Activated T-helper 17 cell treated with anti-CD3 and anti-CD28 coated beads, Interleukin-2, amount 50 U/mL, for 72 hours (primary cell): ENCODE measurements around the gene KANSL2. TPM values are rescaled to one million over a fixed set of nuclear protein-coding genes. Genes with fewer than 3 reads are reported as not detected.
"Not testable (repeated sequence)": the region's sequence is repeated elsewhere in the genome, so short reads cannot be mapped to it uniquely, and the experiment has no call there.

Experiments
- ATAC-seq: fragments of 150-1000 bp; cut with Tn5 transposase; replicated peaks from 2 replicates; pipeline ENCODE4 v1.10.0; 2021; ENCODE audit warnings: mild to moderate bottlenecking, moderate library complexity
- H3K27ac Mint-ChIP-seq: one replicate; pipeline ENCODE4 v1.8.0; 2022; ENCODE audit warnings: mixed read lengths
- H3K27me3 Mint-ChIP-seq: one replicate; pipeline ENCODE4 v1.8.0; 2022; ENCODE audit warnings: mixed read lengths
- H3K36me3 Mint-ChIP-seq: one replicate; pipeline ENCODE4 v1.8.0; 2022; ENCODE audit warnings: low read depth, mild to moderate bottlenecking, mixed read lengths
- H3K4me1 Mint-ChIP-seq: one replicate; pipeline ENCODE4 v1.8.0; 2022; ENCODE audit warnings: mixed read lengths
- H3K4me3 Mint-ChIP-seq: one replicate; pipeline ENCODE4 v1.8.0; 2022; ENCODE audit warnings: mild to moderate bottlenecking, mixed read lengths
- H3K9me3 Mint-ChIP-seq: one replicate; pipeline ENCODE4 v1.8.0; 2022; ENCODE audit warnings: mixed read lengths
- total RNA-seq, 2 donors: library from RNA; stranded (reverse); gene quantifications; one replicate each; pipeline ENCODE4 v1.2.3, GENCODE V29; 2022

The KANSL2 gene
- total RNA-seq, 2 donors from 2014 or later: 46.7 to 54.3 TPM

- no peak overlapping the region for H3K4me3 Mint-ChIP-seq
- H3K9me3 Mint-ChIP-seq: no peaks in the 10 kb centered on the region
- peaks cover 92% of the 10 kb centered on the region for H3K36me3 Mint-ChIP-seq
- H3K27me3 Mint-ChIP-seq: no peaks in the 10 kb centered on the region
- H3K27ac Mint-ChIP-seq: peak overlapping the region; percentile 17
- H3K4me1 Mint-ChIP-seq: peaks cover 16% of the 10 kb centered on the region
- no peak for ATAC-seq
These were observed 9.9 kb upstream of the KANSL2 start for GRCh38 chr12:48691826-48692487.

- no peak overlapping the region for H3K27ac Mint-ChIP-seq
- peaks cover 83% of the 10 kb centered on the region for H3K36me3 Mint-ChIP-seq
- no peak overlapping the region for H3K4me3 Mint-ChIP-seq
- H3K9me3 Mint-ChIP-seq: no peaks in the 10 kb centered on the region
- no peak for ATAC-seq
- H3K27me3 Mint-ChIP-seq: no peaks in the 10 kb centered on the region
- H3K4me1 Mint-ChIP-seq: peaks cover 16% of the 10 kb centered on the region
These were observed 9.0 kb upstream of the KANSL2 start for GRCh38 chr12:48690990-48691389.

- peaks cover 77% of the 10 kb centered on the region for H3K36me3 Mint-ChIP-seq
- peaks cover 16% of the 10 kb centered on the region for H3K4me1 Mint-ChIP-seq
These were observed 8.4 kb upstream of the KANSL2 start for GRCh38 chr12:48690436-48690835.

GRCh38 chr12:48688836-48689235 lies 6.8 kb upstream of the KANSL2 start:
- Mint-ChIP-seq H3K27me3 (no peaks in the 10 kb centered on the region), H3K36me3 (peaks cover 61% of the 10 kb centered on the region), H3K4me1 (peaks cover 16% of the 10 kb centered on the region), H3K9me3 (no peaks in the 10 kb centered on the region), H3K27ac (peak overlapping the region; percentile 64), H3K4me3 (no peak overlapping the region)
- no peak for ATAC-seq

More at GRCh38 chr12:48690436-48690835, 8.4 kb upstream of the KANSL2 start:
- no peak overlapping the region for H3K4me3 Mint-ChIP-seq
- H3K27ac Mint-ChIP-seq: no peak overlapping the region
- no peaks in the 10 kb centered on the region for H3K27me3 Mint-ChIP-seq
- no peak for ATAC-seq
- H3K9me3 Mint-ChIP-seq: no peaks in the 10 kb centered on the region

GRCh38 chr12:48687592-48687991 lies 5.6 kb upstream of the KANSL2 start:
- Mint-ChIP-seq H3K4me1 (peaks cover 20% of the 10 kb centered on the region), H3K4me3 (no peak overlapping the region), H3K27me3 (no peaks in the 10 kb centered on the region), H3K9me3 (no peaks in the 10 kb centered on the region), H3K27ac (peak overlapping the region; percentile 54), H3K36me3 (peaks cover 49% of the 10 kb centered on the region)
- peak; percentile 76 for ATAC-seq

- Mint-ChIP-seq H3K36me3 (peaks cover 45% of the 10 kb centered on the region), H3K27ac (no peak overlapping the region), H3K4me3 (no peak overlapping the region), H3K9me3 (no peaks in the 10 kb centered on the region), H3K4me1 (peaks cover 20% of the 10 kb centered on the region), H3K27me3 (no peaks in the 10 kb centered on the region)
- no peak for ATAC-seq
These were observed 4.7 kb upstream of the KANSL2 start for GRCh38 chr12:48686615-48687334.

- H3K36me3 Mint-ChIP-seq: peaks cover 45% of the 10 kb centered on the region
- no peak for ATAC-seq
- H3K9me3 Mint-ChIP-seq: no peaks in the 10 kb centered on the region
- H3K4me3 Mint-ChIP-seq: no peak overlapping the region
- H3K4me1 Mint-ChIP-seq: peaks cover 17% of the 10 kb centered on the region
- H3K27me3 Mint-ChIP-seq: no peaks in the 10 kb centered on the region
- H3K27ac Mint-ChIP-seq: no peak overlapping the region
These were observed 4.1 kb upstream of the KANSL2 start for GRCh38 chr12:48686037-48686595.

GRCh38 chr12:48683534-48683933 lies 1.5 kb upstream of the KANSL2 start:
- Mint-ChIP-seq H3K27me3 (no peaks in the 10 kb centered on the region), H3K9me3 (no peaks in the 10 kb centered on the region), H3K27ac (no peak overlapping the region), H3K4me3 (peak overlapping the region; percentile 95), H3K36me3 (peaks cover 45% of the 10 kb centered on the region), H3K4me1 (peaks cover 23% of the 10 kb centered on the region)
- no peak for ATAC-seq

- Mint-ChIP-seq H3K27me3 (no peaks in the 10 kb centered on the region), H3K27ac (peak overlapping the region; percentile 95), H3K4me1 (peaks cover 27% of the 10 kb centered on the region), H3K36me3 (peaks cover 45% of the 10 kb centered on the region), H3K9me3 (no peaks in the 10 kb centered on the region), H3K4me3 (peak overlapping the region; percentile 95)
- ATAC-seq: no peak
These were observed 889 bp upstream of the KANSL2 start for GRCh38 chr12:48682927-48683326.

GRCh38 chr12:48682533-48682905 lies 481 bp upstream of the KANSL2 start:
- H3K4me3 Mint-ChIP-seq: peak overlapping the region; percentile 95
- ATAC-seq, H3K9me3 Mint-ChIP-seq, H3K27me3 Mint-ChIP-seq: not testable (repeated sequence)
- H3K36me3 Mint-ChIP-seq: peaks cover 47% of the 10 kb centered on the region
- H3K27ac Mint-ChIP-seq: peak overlapping the region; percentile 95
- peaks cover 26% of the 10 kb centered on the region for H3K4me1 Mint-ChIP-seq

- Mint-ChIP-seq H3K36me3 (peaks cover 59% of the 10 kb centered on the region), H3K4me1 (peaks cover 25% of the 10 kb centered on the region), H3K4me3 (peak overlapping the region; percentile 95), H3K27ac (peak overlapping the region; percentile 95), H3K9me3 (no peaks in the 10 kb centered on the region), H3K27me3 (no peaks in the 10 kb centered on the region)
- ATAC-seq: no peak
These were observed 684 bp downstream of the KANSL2 start for GRCh38 chr12:48681399-48681709.

GRCh38 chr12:48680861-48681260 lies 1.2 kb downstream of the KANSL2 start:
- Mint-ChIP-seq H3K36me3 (peaks cover 64% of the 10 kb centered on the region), H3K4me1 (peaks cover 25% of the 10 kb centered on the region), H3K27ac (peak overlapping the region; percentile 95), H3K27me3 (no peaks in the 10 kb centered on the region), H3K9me3 (no peaks in the 10 kb centered on the region), H3K4me3 (peak overlapping the region; percentile 95)
- no peak for ATAC-seq

- H3K27ac Mint-ChIP-seq: peak overlapping the region; percentile 81
- H3K27me3 Mint-ChIP-seq: no peaks in the 10 kb centered on the region
- peaks cover 25% of the 10 kb centered on the region for H3K4me1 Mint-ChIP-seq
- no peak for ATAC-seq
- H3K9me3 Mint-ChIP-seq: no peaks in the 10 kb centered on the region
- H3K4me3 Mint-ChIP-seq: peak overlapping the region; percentile 95
- H3K36me3 Mint-ChIP-seq: peaks cover 84% of the 10 kb centered on the region
These were observed 3.4 kb downstream of the KANSL2 start for GRCh38 chr12:48678551-48679185.

GRCh38 chr12:48671231-48671856 lies 10.7 kb downstream of the KANSL2 start:
- no peak overlapping the region for H3K4me3 Mint-ChIP-seq
- H3K36me3 Mint-ChIP-seq: peaks cover 95% of the 10 kb centered on the region
- no peaks in the 10 kb centered on the region for H3K9me3 Mint-ChIP-seq
- H3K27ac Mint-ChIP-seq: no peak overlapping the region
- H3K27me3 Mint-ChIP-seq: no peaks in the 10 kb centered on the region
- H3K4me1 Mint-ChIP-seq: peaks cover 6% of the 10 kb centered on the region
- ATAC-seq: no peak
